Liver (tissue), 9 donors: ENCODE results near the gene CREBL2. TPM values are rescaled to one million over a fixed set of nuclear protein-coding genes. Genes with fewer than 3 reads are reported as not detected.
"Not testable (repeated sequence)": the region's sequence is repeated elsewhere in the genome, so short reads cannot be mapped to it uniquely, and the experiment has no call there.

Source experiments
- DNase-seq: peaks from one replicate; pipeline ENCODE4 v3.0.0-alpha.2; 2017; ENCODE audit warnings: low spot score
- H3K27ac ChIP-seq, 2 donors: one replicate each; pipeline ENCODE4 v1.7.0; 2013; ENCODE audit warnings: inconsistent platforms in 2 of 2, low read length in 2 of 2, control low read depth in 1 of 2, low read depth in 1 of 2, mild to moderate bottlenecking in 1 of 2
- H3K27me3 ChIP-seq, 4 donors: one replicate each; pipeline versions ENCODE4 v1.6.1 to v1.7.0; 2013; ENCODE audit warnings: low read length in 3 of 4, inconsistent platforms in 1 of 4, mild to moderate bottlenecking in 1 of 4, moderate library complexity in 1 of 4; ENCODE audit not compliant: control insufficient read depth in 4 of 4, insufficient read depth in 4 of 4
- H3K36me3 ChIP-seq, 4 donors: one replicate each; pipeline versions ENCODE4 v1.6.1 to v1.7.0; 2013; ENCODE audit warnings: low read length in 3 of 4, mild to moderate bottlenecking in 3 of 4, low read depth in 1 of 4, moderate library complexity in 1 of 4; ENCODE audit not compliant: control insufficient read depth in 4 of 4, insufficient read depth in 3 of 4
- H3K4me1 ChIP-seq, 4 donors: one replicate each; pipeline versions ENCODE4 v1.6.1 to v1.7.0; 2013; ENCODE audit warnings: low read length in 3 of 4, mild to moderate bottlenecking in 3 of 4, moderate library complexity in 1 of 4; ENCODE audit not compliant: control insufficient read depth in 4 of 4, insufficient read depth in 4 of 4
- H3K4me3 ChIP-seq, 3 donors: one replicate each; pipeline versions ENCODE4 v1.6.1 to v1.7.0; 2013; ENCODE audit warnings: low read length in 3 of 3, control low read depth in 1 of 3, low read depth in 1 of 3, mild to moderate bottlenecking in 1 of 3
- H3K9ac ChIP-seq, 2 donors: one replicate each; pipeline ENCODE4 v1.7.0; 2013; ENCODE audit warnings: low read length in 2 of 2, mild to moderate bottlenecking in 2 of 2, moderate library complexity in 2 of 2, control low read depth in 1 of 2, low read depth in 1 of 2
- H3K9me3 ChIP-seq, 4 donors: one replicate each; pipeline versions ENCODE4 v1.6.1 to v1.7.0; 2013; ENCODE audit warnings: low read length in 3 of 4; ENCODE audit not compliant: control insufficient read depth in 4 of 4
- ATF3 ChIP-seq: IDR thresholded peaks from 2 replicates; pipeline ENCODE4 v1.6.1; 2016; ENCODE audit warnings: antibody characterized with exemption
- CTCF ChIP-seq: fragments of 150-350 bp; IDR thresholded peaks from 2 replicates; pipeline ENCODE4 v1.5.1; 2017; ENCODE audit warnings: improper control_type of control experiment, low read depth, low read length; ENCODE audit not compliant: missing input control
- EGR1 ChIP-seq, 2 donors: IDR thresholded peaks; 2 replicates each; pipeline ENCODE4 v1.6.1; 2016 to 2018; ENCODE audit warnings: antibody characterized with exemption in 2 of 2, low read depth in 2 of 2
- FOXA1 ChIP-seq: IDR thresholded peaks from 2 replicates; pipeline ENCODE4 v1.6.1; 2016; ENCODE audit warnings: antibody characterized with exemption
- FOXA2 ChIP-seq: IDR thresholded peaks from 2 replicates; pipeline ENCODE4 v1.6.1; 2016; ENCODE audit warnings: antibody characterized with exemption
- GABPA ChIP-seq, 2 donors: IDR thresholded peaks in 1 of 2; conservative IDR thresholded peaks in 1 of 2; 2 replicates each; pipeline ENCODE4 v1.6.1; 2016; ENCODE audit warnings: antibody characterized with exemption in 2 of 2, mild to moderate bottlenecking in 1 of 2, moderate library complexity in 1 of 2
- HNF4A ChIP-seq, 2 donors: conservative IDR thresholded peaks; 2 replicates each; pipeline ENCODE4 v1.6.1; 2016; ENCODE audit warnings: antibody characterized with exemption in 2 of 2, mild to moderate bottlenecking in 2 of 2
- HNF4G ChIP-seq: IDR thresholded peaks from 2 replicates; pipeline ENCODE4 v1.6.1; 2016; ENCODE audit warnings: antibody characterized with exemption
- JUND ChIP-seq, 2 donors: IDR thresholded peaks; 2 replicates each; pipeline ENCODE4 v1.6.1; 2016; ENCODE audit warnings: antibody characterized with exemption in 2 of 2
- MAX ChIP-seq: IDR thresholded peaks from 2 replicates; pipeline ENCODE4 v1.6.1; 2016; ENCODE audit warnings: antibody characterized with exemption
- NR2F2 ChIP-seq: IDR thresholded peaks from 2 replicates; pipeline ENCODE4 v1.6.1; 2016; ENCODE audit warnings: antibody characterized with exemption
- RAD21 ChIP-seq, 2 donors: IDR thresholded peaks; 2 replicates each; pipeline ENCODE4 v1.6.1; 2016; ENCODE audit warnings: antibody characterized with exemption in 2 of 2, mild to moderate bottlenecking in 2 of 2
- REST ChIP-seq: IDR thresholded peaks from 2 replicates; pipeline ENCODE4 v1.6.1; 2016; ENCODE audit warnings: antibody characterized with exemption, mild to moderate bottlenecking
- RXRA ChIP-seq, 2 donors: IDR thresholded peaks; 2 replicates each; pipeline ENCODE4 v1.6.1; 2017 to 2018; ENCODE audit warnings: antibody characterized with exemption in 2 of 2, mild to moderate bottlenecking in 1 of 2
- SP1 ChIP-seq: IDR thresholded peaks from 2 replicates; pipeline ENCODE4 v1.6.1; 2018; ENCODE audit warnings: antibody characterized with exemption, mild to moderate bottlenecking
- TAF1 ChIP-seq: conservative IDR thresholded peaks from 2 replicates; pipeline ENCODE4 v1.6.1; 2016; ENCODE audit warnings: antibody characterized with exemption, mild to moderate bottlenecking
- YY1 ChIP-seq: IDR thresholded peaks from 2 replicates; pipeline ENCODE4 v1.6.1; 2016; ENCODE audit warnings: antibody characterized with exemption, mild to moderate bottlenecking
- ZBTB33 ChIP-seq: IDR thresholded peaks from 2 replicates; pipeline ENCODE4 v1.6.1; 2016; ENCODE audit warnings: antibody characterized with exemption
- WGBS: extraction: QIAGEN DNeasy Blood & Tissue Kit; methylation state at CpG from one replicate; pipeline ENCODE4 v1.1.7; 2013; 5-methylcytosine and 5-hydroxymethylcytosine counted together
- polyA plus RNA-seq, 2 donors: library from polyadenylated mRNA; stranded (reverse) in 1 of 2; unstranded in 1 of 2; fragments of 200-250 nt in 1 of 2; fragments of >200 nt in 1 of 2; fragmentation: Nextera tagmentation in 1 of 2; extraction: Ambion mirVana in 1 of 2; gene quantifications; one replicate each; pipeline versions ENCODE4 v1.2.1 to v1.2.3, GENCODE V29; 2013 to 2015
- total RNA-seq, 2 donors: library from RNA; depleted of rRNA; stranded (reverse); fragments of >200 nt; gene quantifications; one replicate each; pipeline ENCODE4 v1.2.3, GENCODE V29; 2014
- donor health status: healthy.
- donor health status: healthy.
- donor health status: healthy.
- donor health status: healthy.
- donor health status: healthy.

CREBL2 gene
- total and polyA plus RNA-seq, 4 donors: 14.6 to 27.4 (median 19.0) TPM

GRCh38 chr12:12651752-12652151, 40.1 kb downstream of the CREBL2 start:
- Histone ChIP-seq H3K9me3 (peaks cover 10 to 19% (median 17%) of the 10 kb centered on the region in 4 donors), H3K27me3 (no peaks in the 10 kb centered on the region), H3K4me3 (no peak overlapping the region), H3K27ac (no peak overlapping the region), H3K36me3 (no peaks in the 10 kb centered on the region), H3K9ac (no peak overlapping the region), H3K4me1 (peaks cover 0 to 2% (median 0%) of the 10 kb centered on the region in 4 donors)
- TF ChIP-seq REST (no peak), RXRA (IDR thresholded peaks at IDR 0.05) (no peak), MAX (no peak), FOXA1 (no peak), GABPA (IDR thresholded peaks at IDR 0.05 in 1 of 2, conservative IDR thresholded peaks at IDR 0.05 in 1 of 2) (no peak), ZBTB33 (no peak), HNF4G (no peak), NR2F2 (no peak), ATF3 (no peak), FOXA2 (no peak), HNF4A (conservative IDR thresholded peaks at IDR 0.05) (no peak), EGR1 (IDR thresholded peaks at IDR 0.05; ENCODE audit: low read depth in 2 of 2) (no peak), JUND (IDR thresholded peaks at IDR 0.05) (no peak), CTCF (no peak), SP1 (no peak), RAD21 (IDR thresholded peaks at IDR 0.05) (no peak), TAF1 (no peak), YY1 (no peak)
- no peak for DNase-seq

- not testable (repeated sequence) for H3K4me3 ChIP-seq, H3K27me3 ChIP-seq, H3K36me3 ChIP-seq, H3K4me1 ChIP-seq, H3K27ac ChIP-seq, DNase-seq, H3K9ac ChIP-seq
- peaks cover 10 to 19% (median 17%) of the 10 kb centered on the region in 4 donors for H3K9me3 ChIP-seq
- WGBS: 96% methylated on average over 4 of the region's 4 CpGs
Observed at GRCh38 chr12:12652704-12653103, 41.0 kb downstream of the CREBL2 start.
